HepG2 (cell line): ENCODE results near the gene ATP5F1A. TPM values are rescaled to one million over a fixed set of nuclear protein-coding genes. Genes with fewer than 3 reads are reported as not detected.

Source experiments
- ARID2 ChIP-seq: sonication (generic); formaldehyde crosslinking; IDR thresholded peaks from 2 replicates; pipeline ENCODE4 v1.8.1; 2022; ENCODE audit warnings: mild to moderate bottlenecking, missing genetic modification reagents, borderline replicate concordance
- ATF7-NPFF ChIP-seq: sonication (generic); formaldehyde crosslinking; IDR thresholded peaks from 2 replicates; pipeline ENCODE4 v1.8.1; 2023; ENCODE audit warnings: mild to moderate bottlenecking, low read depth, missing genetic modification reagents, moderate library complexity
- PAF1 ChIP-seq: IDR thresholded peaks from 2 replicates; pipeline ENCODE4 v1.6.1; 2016; ENCODE audit warnings: missing genetic modification reagents, missing compliant biosample characterization
- POGZ ChIP-seq: sonication (generic); formaldehyde crosslinking; IDR thresholded peaks from 2 replicates; pipeline ENCODE4 v1.4.0; 2020; ENCODE audit warnings: mild to moderate bottlenecking, missing genetic modification reagents
- RXRB ChIP-seq: IDR thresholded peaks from 2 replicates; pipeline ENCODE4 v1.6.1; 2016; ENCODE audit warnings: borderline replicate concordance, missing genetic modification reagents, missing compliant biosample characterization
- SRY ChIP-seq: sonication (generic); formaldehyde crosslinking; IDR thresholded peaks from 2 replicates; pipeline ENCODE4 v1.8.0; 2022; ENCODE audit warnings: mild to moderate bottlenecking, missing genetic modification reagents
- TBX3 ChIP-seq: fragments of 450-650 bp; IDR thresholded peaks from 2 replicates; pipeline ENCODE4 v1.6.1; 2017; ENCODE audit warnings: antibody characterized with exemption, mild to moderate bottlenecking, inconsistent platforms, borderline replicate concordance
- ZBTB38 ChIP-seq: sonication (generic); formaldehyde crosslinking; IDR thresholded peaks from 2 replicates; pipeline ENCODE4 v1.5.1; 2020; ENCODE audit warnings: mild to moderate bottlenecking, missing genetic modification reagents
- ZNF232 ChIP-seq: sonication (generic); formaldehyde crosslinking; IDR thresholded peaks from 2 replicates; pipeline ENCODE4 v1.4.0; 2020; ENCODE audit warnings: missing genetic modification reagents, borderline replicate concordance
- ZNF782 ChIP-seq: sonication (generic); formaldehyde crosslinking; IDR thresholded peaks from 2 replicates; pipeline ENCODE4 v1.4.0; 2020; ENCODE audit warnings: missing genetic modification reagents, mild to moderate bottlenecking, borderline replicate concordance
- ZNF790 ChIP-seq: sonication (generic); formaldehyde crosslinking; IDR thresholded peaks from 2 replicates; pipeline ENCODE4 v1.8.0; 2022; ENCODE audit warnings: missing genetic modification reagents, mild to moderate bottlenecking, borderline replicate concordance
- polyA plus RNA-seq, 8 experiments: library from polyadenylated mRNA; depleted of rRNA in 3 of 8; stranded (reverse) in 7 of 8; unstranded in 1 of 8; fragments of >200 nt; fragmentation: Illumina TruSeq in 4 of 8; extraction: Trizol in 4 of 8; gene quantifications; 2 replicates each; pipeline versions ENCODE4 v1.2.1 to v1.2.3, GENCODE V29; 2011 to 2016; ENCODE audit warnings: low read depth in 4 of 8, missing spikeins in 1 of 8, mixed read lengths in 1 of 8; ENCODE audit not compliant: insufficient read depth in 1 of 8
- total RNA-seq, 5 experiments: library from RNA; depleted of rRNA; stranded (reverse); fragments of >200 nt; fragmentation: Illumina TruSeq; extraction: Trizol; gene quantifications; 2 replicates each; pipeline ENCODE4 v1.2.3, GENCODE V29; 2016; ENCODE audit warnings: low read depth in 1 of 5
- TF ChIP-seq, protein P1 (sequence below), 2 experiments: fragments of 450-650 bp in 1 of 2; sonication (generic) in 1 of 2; formaldehyde crosslinking in 1 of 2; IDR thresholded peaks; 2 replicates each; pipeline versions ENCODE4 v1.6.1 to v1.8.0; 2016 to 2022; ENCODE audit warnings: antibody characterized with exemption in 1 of 2, mild to moderate bottlenecking in 1 of 2, missing genetic modification reagents in 1 of 2
- TF ChIP-seq, protein P2 (sequence below): sonication (generic); formaldehyde crosslinking; IDR thresholded peaks from 2 replicates; pipeline ENCODE4 v1.5.0; 2020; ENCODE audit warnings: mild to moderate bottlenecking, missing genetic modification reagents
- TF ChIP-seq, protein P3 (sequence below): sonication (generic); formaldehyde crosslinking; IDR thresholded peaks from 2 replicates; pipeline ENCODE4 v1.5.1; 2020; ENCODE audit warnings: mild to moderate bottlenecking, moderate library complexity, missing genetic modification reagents
- TF ChIP-seq, protein P4 (sequence below): IDR thresholded peaks from 2 replicates; pipeline ENCODE4 v1.6.1; 2016; ENCODE audit warnings: mild to moderate bottlenecking, missing biosample characterization, missing genetic modification reagents

ATP5F1A gene
- total and polyA plus RNA-seq, 2 of the 13 experiments (the other 11 are each of a cell fraction or from before 2014, with no cell fraction given): 459 to 922 TPM

DNA sequence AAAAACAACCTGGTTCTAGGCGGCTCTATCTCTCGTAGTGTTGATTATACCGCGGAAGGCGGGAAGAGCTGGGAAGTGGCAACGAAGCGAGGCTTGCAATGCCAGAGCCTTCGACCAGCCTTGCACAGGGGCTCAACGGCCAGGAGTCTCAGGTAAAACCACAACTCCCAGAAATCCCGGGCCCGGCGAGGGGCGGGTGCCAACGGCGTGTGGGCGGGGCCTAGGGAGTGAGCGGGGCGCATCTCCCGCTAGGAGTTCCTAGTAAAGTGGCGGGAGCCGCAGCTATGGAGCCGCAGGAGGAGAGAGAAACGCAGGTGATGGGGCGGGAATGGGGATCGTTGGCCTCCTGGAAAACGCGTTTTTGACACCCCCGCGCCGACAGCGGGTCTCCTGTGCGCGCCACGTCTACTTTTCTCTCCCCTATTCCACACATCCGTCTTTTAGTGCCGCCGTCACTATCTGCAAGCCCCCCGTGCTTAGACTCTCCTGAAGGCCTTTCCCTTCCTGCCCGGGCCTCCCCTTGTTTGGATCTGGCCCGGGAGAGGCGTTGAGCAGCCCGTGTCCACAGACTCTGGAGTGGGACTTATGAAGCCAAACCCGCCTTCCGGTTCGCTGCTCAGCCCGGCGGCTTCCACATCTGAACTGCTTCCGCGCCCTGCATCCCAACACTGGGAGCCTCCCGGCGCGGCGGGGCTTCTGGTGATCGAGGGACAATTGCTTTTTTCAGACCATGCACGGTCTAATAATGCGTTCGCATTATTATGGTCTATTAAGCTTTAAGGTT lies 6.2 kb upstream of the ATP5F1A start, which contains the start of gene HAUS1 (continued):
- TF ChIP-seq, protein P1, sequence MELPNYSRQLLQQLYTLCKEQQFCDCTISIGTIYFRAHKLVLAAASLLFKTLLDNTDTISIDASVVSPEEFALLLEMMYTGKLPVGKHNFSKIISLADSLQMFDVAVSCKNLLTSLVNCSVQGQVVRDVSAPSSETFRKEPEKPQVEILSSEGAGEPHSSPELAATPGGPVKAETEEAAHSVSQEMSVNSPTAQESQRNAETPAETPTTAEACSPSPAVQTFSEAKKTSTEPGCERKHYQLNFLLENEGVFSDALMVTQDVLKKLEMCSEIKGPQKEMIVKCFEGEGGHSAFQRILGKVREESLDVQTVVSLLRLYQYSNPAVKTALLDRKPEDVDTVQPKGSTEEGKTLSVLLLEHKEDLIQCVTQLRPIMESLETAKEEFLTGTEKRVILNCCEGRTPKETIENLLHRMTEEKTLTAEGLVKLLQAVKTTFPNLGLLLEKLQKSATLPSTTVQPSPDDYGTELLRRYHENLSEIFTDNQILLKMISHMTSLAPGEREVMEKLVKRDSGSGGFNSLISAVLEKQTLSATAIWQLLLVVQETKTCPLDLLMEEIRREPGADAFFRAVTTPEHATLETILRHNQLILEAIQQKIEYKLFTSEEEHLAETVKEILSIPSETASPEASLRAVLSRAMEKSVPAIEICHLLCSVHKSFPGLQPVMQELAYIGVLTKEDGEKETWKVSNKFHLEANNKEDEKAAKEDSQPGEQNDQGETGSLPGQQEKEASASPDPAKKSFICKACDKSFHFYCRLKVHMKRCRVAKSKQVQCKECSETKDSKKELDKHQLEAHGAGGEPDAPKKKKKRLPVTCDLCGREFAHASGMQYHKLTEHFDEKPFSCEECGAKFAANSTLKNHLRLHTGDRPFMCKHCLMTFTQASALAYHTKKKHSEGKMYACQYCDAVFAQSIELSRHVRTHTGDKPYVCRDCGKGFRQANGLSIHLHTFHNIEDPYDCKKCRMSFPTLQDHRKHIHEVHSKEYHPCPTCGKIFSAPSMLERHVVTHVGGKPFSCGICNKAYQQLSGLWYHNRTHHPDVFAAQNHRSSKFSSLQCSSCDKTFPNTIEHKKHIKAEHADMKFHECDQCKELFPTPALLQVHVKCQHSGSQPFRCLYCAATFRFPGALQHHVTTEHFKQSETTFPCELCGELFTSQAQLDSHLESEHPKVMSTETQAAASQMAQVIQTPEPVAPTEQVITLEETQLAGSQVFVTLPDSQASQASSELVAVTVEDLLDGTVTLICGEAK (IDR thresholded peaks at IDR 0.05): no peak
- TF ChIP-seq, protein P1 (CRISPR knock-in tag; IDR thresholded peaks at IDR 0.05): 0 out of 2 replicates have a peak, but pooled peaks have one; percentile 44
- TF ChIP-seq, protein P2, sequence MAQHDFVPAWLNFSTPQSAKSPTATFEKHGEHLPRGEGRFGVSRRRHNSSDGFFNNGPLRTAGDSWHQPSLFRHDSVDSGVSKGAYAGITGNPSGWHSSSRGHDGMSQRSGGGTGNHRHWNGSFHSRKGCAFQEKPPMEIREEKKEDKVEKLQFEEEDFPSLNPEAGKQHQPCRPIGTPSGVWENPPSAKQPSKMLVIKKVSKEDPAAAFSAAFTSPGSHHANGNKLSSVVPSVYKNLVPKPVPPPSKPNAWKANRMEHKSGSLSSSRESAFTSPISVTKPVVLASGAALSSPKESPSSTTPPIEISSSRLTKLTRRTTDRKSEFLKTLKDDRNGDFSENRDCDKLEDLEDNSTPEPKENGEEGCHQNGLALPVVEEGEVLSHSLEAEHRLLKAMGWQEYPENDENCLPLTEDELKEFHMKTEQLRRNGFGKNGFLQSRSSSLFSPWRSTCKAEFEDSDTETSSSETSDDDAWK (CRISPR knock-in tag): no peak
- TF ChIP-seq POGZ (CRISPR knock-in tag) (peak; percentile 72; the same call in 1 of the 2 replicates), ZNF782 (CRISPR knock-in tag) (0 out of 2 replicates have a peak, but pooled peaks have one; percentile 55), SRY (no peak; the same call in 1 of the 2 replicates), TBX3 (peak; percentile 13; the same call in 1 of the 2 replicates), RXRB (CRISPR knock-in tag) (peak; percentile 12; the same call in 1 of the 2 replicates), ATF7-NPFF (CRISPR knock-in tag) (no peak), ARID2 (CRISPR knock-in tag) (no peak), ZNF232 (CRISPR knock-in tag) (peak; percentile 73; the same call in 1 of the 2 replicates), ZNF790 (CRISPR knock-in tag) (no peak), PAF1 (CRISPR knock-in tag) (no peak), ZBTB38 (CRISPR knock-in tag) (no peak)
- TF ChIP-seq, protein P3, sequence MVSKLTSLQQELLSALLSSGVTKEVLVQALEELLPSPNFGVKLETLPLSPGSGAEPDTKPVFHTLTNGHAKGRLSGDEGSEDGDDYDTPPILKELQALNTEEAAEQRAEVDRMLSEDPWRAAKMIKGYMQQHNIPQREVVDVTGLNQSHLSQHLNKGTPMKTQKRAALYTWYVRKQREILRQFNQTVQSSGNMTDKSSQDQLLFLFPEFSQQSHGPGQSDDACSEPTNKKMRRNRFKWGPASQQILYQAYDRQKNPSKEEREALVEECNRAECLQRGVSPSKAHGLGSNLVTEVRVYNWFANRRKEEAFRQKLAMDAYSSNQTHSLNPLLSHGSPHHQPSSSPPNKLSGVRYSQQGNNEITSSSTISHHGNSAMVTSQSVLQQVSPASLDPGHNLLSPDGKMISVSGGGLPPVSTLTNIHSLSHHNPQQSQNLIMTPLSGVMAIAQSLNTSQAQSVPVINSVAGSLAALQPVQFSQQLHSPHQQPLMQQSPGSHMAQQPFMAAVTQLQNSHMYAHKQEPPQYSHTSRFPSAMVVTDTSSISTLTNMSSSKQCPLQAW (CRISPR knock-in tag): peak; percentile 59; the same call in 1 of the 2 replicates
- TF ChIP-seq, protein P4, sequence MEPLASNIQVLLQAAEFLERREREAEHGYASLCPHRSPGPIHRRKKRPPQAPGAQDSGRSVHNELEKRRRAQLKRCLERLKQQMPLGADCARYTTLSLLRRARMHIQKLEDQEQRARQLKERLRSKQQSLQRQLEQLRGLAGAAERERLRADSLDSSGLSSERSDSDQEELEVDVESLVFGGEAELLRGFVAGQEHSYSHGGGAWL (CRISPR knock-in tag): peak; percentile 67; the same call in 1 of the 2 replicates
